PC-3 (cell line): ENCODE measurements around the gene RELL2.

Source experiments
- EZH2phosphoT487 ChIP-seq: fragments of 300-600 bp; sonication (generic); IDR thresholded peaks from 2 replicates; pipeline ENCODE4 v1.6.1; 2018; ENCODE audit warnings: mild to moderate bottlenecking, antibody characterized with exemption, low read length, borderline replicate concordance
- TF ChIP-seq, protein P1 (sequence below): fragments of 300-600 bp; sonication (generic); conservative IDR thresholded peaks from 2 replicates; pipeline ENCODE4 v1.5.1; 2017; ENCODE audit warnings: antibody characterized with exemption, low read depth, mild to moderate bottlenecking, low read length

DNA sequence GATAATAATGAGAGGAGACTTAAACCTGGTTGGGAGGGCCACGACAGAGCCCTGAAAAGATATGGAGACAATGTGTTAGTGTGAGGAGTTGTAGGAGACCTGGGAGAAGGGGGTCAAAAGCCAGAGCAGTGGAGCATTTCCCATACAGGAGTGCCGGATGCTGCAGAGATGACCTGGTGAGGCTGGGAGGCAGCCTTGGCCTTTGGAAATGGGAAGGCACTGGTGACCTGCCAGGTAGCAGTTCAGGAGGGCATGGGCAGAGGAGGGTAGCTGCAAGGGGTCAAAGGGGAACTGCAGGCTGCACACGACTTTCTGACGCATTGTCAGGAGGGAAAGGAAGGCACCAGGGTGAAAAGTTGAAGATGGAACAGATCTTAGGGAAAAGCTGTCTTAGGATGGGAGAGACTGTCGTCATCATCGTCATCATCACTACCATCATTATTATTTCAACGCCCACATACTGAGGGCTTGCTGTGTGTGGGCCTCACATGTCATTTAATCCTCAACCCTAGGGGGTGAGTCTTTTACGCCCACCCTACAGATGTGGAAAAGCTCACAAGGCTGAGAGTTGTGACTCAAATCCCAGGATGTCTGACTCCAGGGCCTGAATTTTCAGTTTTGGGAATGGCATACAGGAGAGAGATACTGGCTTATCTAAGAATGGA, 31.9 kb downstream of the RELL2 start:
- TF ChIP-seq, protein P1, sequence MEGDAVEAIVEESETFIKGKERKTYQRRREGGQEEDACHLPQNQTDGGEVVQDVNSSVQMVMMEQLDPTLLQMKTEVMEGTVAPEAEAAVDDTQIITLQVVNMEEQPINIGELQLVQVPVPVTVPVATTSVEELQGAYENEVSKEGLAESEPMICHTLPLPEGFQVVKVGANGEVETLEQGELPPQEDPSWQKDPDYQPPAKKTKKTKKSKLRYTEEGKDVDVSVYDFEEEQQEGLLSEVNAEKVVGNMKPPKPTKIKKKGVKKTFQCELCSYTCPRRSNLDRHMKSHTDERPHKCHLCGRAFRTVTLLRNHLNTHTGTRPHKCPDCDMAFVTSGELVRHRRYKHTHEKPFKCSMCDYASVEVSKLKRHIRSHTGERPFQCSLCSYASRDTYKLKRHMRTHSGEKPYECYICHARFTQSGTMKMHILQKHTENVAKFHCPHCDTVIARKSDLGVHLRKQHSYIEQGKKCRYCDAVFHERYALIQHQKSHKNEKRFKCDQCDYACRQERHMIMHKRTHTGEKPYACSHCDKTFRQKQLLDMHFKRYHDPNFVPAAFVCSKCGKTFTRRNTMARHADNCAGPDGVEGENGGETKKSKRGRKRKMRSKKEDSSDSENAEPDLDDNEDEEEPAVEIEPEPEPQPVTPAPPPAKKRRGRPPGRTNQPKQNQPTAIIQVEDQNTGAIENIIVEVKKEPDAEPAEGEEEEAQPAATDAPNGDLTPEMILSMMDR: no peak
- no peak for TF ChIP-seq EZH2phosphoT487
